HCT116 (cell line): Measurements from ENCODE around the gene GDPD5. TPM values are rescaled to one million over a fixed set of nuclear protein-coding genes. Genes with fewer than 3 reads are reported as not detected.

ENCODE experiments used
- ATAC-seq: fragments of 200-7000 bp; cut with Tn5 transposase; 2 replicates; pipeline ENCODE4 v1.9.1; 2020; ENCODE audit warnings: mild to moderate bottlenecking, moderate library complexity
- BruUV-seq: library from RNA; stranded (reverse); fragments of 400-500 nt; replicated peaks from 2 replicates; lab custom pipeline; 2021; lab: Mats Ljungman, UMichigan
- CTCF ChIA-PET: fragments of 300-600 bp; sonication (Branson Sonifier 250); formaldehyde crosslinking; loops from one replicate; lab custom pipeline; 2021; ENCODE audit warnings: antibody characterized with exemption; lab: Charles Lee
- POLR2A ChIA-PET: fragments of 300-600, 350-600 bp; sonication (Branson Sonifier 250); formaldehyde crosslinking; loops from one replicate; lab custom pipeline; 2021; ENCODE audit warnings: antibody characterized with exemption; lab: Charles Lee
- RAD21 ChIA-PET, 2 experiments: fragments of 300-600 bp; sonication (Branson Sonifier 250); formaldehyde crosslinking; loops; one replicate each; lab custom pipeline; 2023; ENCODE audit warnings: low total read pairs in 2 of 2; ENCODE audit not compliant: uncharacterized antibody in 2 of 2, unreplicated experiment in 2 of 2, low non-redundant PET in 1 of 2; lab: Charles Lee
- DNase-seq: peaks from one replicate; pipeline ENCODE4 v3.0.0-alpha.2; 2010; ENCODE audit warnings: low read depth, low spot score
- H2AFZ ChIP-seq: fragments of 200-600 bp; shearing (Covaris generic), sonication (generic); 2 replicates; pipeline ENCODE4 v1.6.1; 2017; ENCODE audit warnings: low read depth, mixed run types, mixed read lengths, antibody characterized with exemption, low read length; ENCODE audit not compliant: poor library complexity, severe bottlenecking
- H3K27ac ChIP-seq: 2 replicates; pipeline ENCODE4 v1.5.1; 2012; ENCODE audit warnings: low read depth, low read length
- H3K27me3 ChIP-seq: fragments of 200-600 bp; sonication (generic); 2 replicates; pipeline ENCODE4 v1.6.1; 2016; ENCODE audit warnings: mixed run types, low read length, mixed read lengths; ENCODE audit not compliant: insufficient read depth
- H3K36me3 ChIP-seq, 2 experiments: fragments of 200-500 bp in 1 of 2; fragments of 200-600 bp in 1 of 2; sonication (Bioruptor generic) in 1 of 2; sonication (generic) in 1 of 2; 2 replicates each; pipeline versions ENCODE4 v1.5.1 to v1.6.1; 2014 to 2016; ENCODE audit warnings: low read length in 2 of 2, inconsistent platforms in 1 of 2, mixed read lengths in 1 of 2, mixed run types in 1 of 2; ENCODE audit not compliant: insufficient read depth in 2 of 2, control insufficient read depth in 1 of 2
- H3K4me1 ChIP-seq, 2 experiments: fragments of 200-600 bp in 1 of 2; sonication (generic) in 1 of 2; 2 replicates each; pipeline versions ENCODE4 v1.5.1 to v1.6.1; 2012 to 2017; ENCODE audit warnings: low read length in 2 of 2, inconsistent platforms in 1 of 2, mild to moderate bottlenecking in 1 of 2, mixed read lengths in 1 of 2, mixed run types in 1 of 2, moderate library complexity in 1 of 2; ENCODE audit not compliant: insufficient read depth in 2 of 2, control insufficient read depth in 1 of 2
- H3K4me2 ChIP-seq: fragments of 200-600 bp; sonication (generic); 2 replicates; pipeline ENCODE4 v1.6.1; 2017; ENCODE audit warnings: mixed run types, low read length, mixed read lengths
- H3K4me3 ChIP-seq, 2 experiments: fragments of 200-600 bp in 1 of 2; sonication (generic) in 1 of 2; replicated peaks in 1 of 2; 2 replicates each; pipeline ENCODE4 v1.5.1; 2011 to 2016; ENCODE audit warnings: low read length in 2 of 2, control low read depth in 1 of 2, low read depth in 1 of 2, mild to moderate bottlenecking in 1 of 2, mixed read lengths in 1 of 2, mixed run types in 1 of 2
- H3K79me2 ChIP-seq: fragments of 200-600 bp; sonication (generic); 2 replicates; pipeline ENCODE4 v1.6.1; 2017; ENCODE audit warnings: mild to moderate bottlenecking, mixed run types, low read length, moderate library complexity, mixed read lengths; ENCODE audit not compliant: insufficient read depth
- H3K9ac ChIP-seq: fragments of 200-600 bp; sonication (generic); 2 replicates; pipeline ENCODE4 v1.6.1; 2016; ENCODE audit warnings: low read length, mixed read lengths
- H3K9me2 ChIP-seq: fragments of 200-600 bp; sonication (generic), shearing (Covaris generic); 2 replicates; pipeline ENCODE4 v1.6.1; 2017; ENCODE audit warnings: mixed run types, mild to moderate bottlenecking, moderate library complexity; ENCODE audit not compliant: insufficient read depth
- H3K9me3 ChIP-seq, 2 experiments: fragments of 200-500 bp in 1 of 2; fragments of 200-600 bp in 1 of 2; sonication (Bioruptor generic) in 1 of 2; sonication (generic) in 1 of 2; 2 replicates each; pipeline ENCODE4 v1.6.1; 2014 to 2017; ENCODE audit warnings: low read length in 2 of 2, mixed read lengths in 2 of 2, inconsistent platforms in 1 of 2, low read depth in 1 of 2, mild to moderate bottlenecking in 1 of 2, mixed run types in 1 of 2, moderate library complexity in 1 of 2; ENCODE audit not compliant: control insufficient read depth in 1 of 2, insufficient read depth in 1 of 2
- H4K20me1 ChIP-seq: fragments of 200-600 bp; sonication (generic), shearing (Covaris generic); 2 replicates; pipeline ENCODE4 v1.6.1; 2017; ENCODE audit warnings: mixed run types, mild to moderate bottlenecking, moderate library complexity; ENCODE audit not compliant: insufficient read depth
- ATF3 ChIP-seq: IDR thresholded peaks from 2 replicates; pipeline ENCODE4 v1.6.1; 2012
- CBX3 ChIP-seq: IDR thresholded peaks from 2 replicates; pipeline ENCODE4 v1.6.1; 2012; ENCODE audit warnings: low read depth
- CTCF ChIP-seq, 3 experiments: fragments of 200-600 bp in 1 of 3; sonication (generic) in 1 of 3; IDR thresholded peaks in 2 of 3; conservative IDR thresholded peaks in 1 of 3; 2 replicates each; pipeline ENCODE4 v1.5.1; 2012 to 2017; ENCODE audit warnings: low read depth in 2 of 3, low read length in 2 of 3, antibody characterized with exemption in 1 of 3, borderline replicate concordance in 1 of 3, control low read depth in 1 of 3, mild to moderate bottlenecking in 1 of 3, mixed read lengths in 1 of 3, mixed run types in 1 of 3, moderate library complexity in 1 of 3; ENCODE audit not compliant: insufficient read depth in 1 of 3
- EZH2 ChIP-seq: fragments of 200-600 bp; sonication (generic); IDR thresholded peaks from 2 replicates; pipeline ENCODE4 v1.6.1; 2017; ENCODE audit warnings: antibody characterized with exemption, mixed run types
- JUND ChIP-seq: IDR thresholded peaks from 2 replicates; pipeline ENCODE4 v1.6.1; 2012
- RAD21 ChIP-seq: IDR thresholded peaks from 2 replicates; pipeline ENCODE4 v1.6.1; 2012; ENCODE audit warnings: low read depth, mild to moderate bottlenecking
- ZNF274 ChIP-seq: fragments of 200-500 bp; sonication (Bioruptor generic); IDR thresholded peaks from 2 replicates; pipeline ENCODE4 v1.6.1; 2014; ENCODE audit warnings: mild to moderate bottlenecking, low read depth, low read length, inconsistent platforms
- intact Hi-C: fragments of 100-400 bp; cut with micrococcal nuclease; formaldehyde crosslinking; loops from 2 replicates; pipeline ENCODE4 v1.10.0; 2022
- total RNA-seq: library from RNA; stranded (reverse); gene quantifications from one replicate; pipeline ENCODE4 v1.2.1, GENCODE V29; 2021; ENCODE audit not compliant: unreplicated experiment

GDPD5 gene
- total RNA-seq, 1 experiment from 2014 or later, result 27.5 TPM

GRCh38 chr11:75527938-75528735, 2.4 kb upstream of the GDPD5 start:
- H3K4me3 ChIP-seq, result no peak overlapping the region
- ChIA-PET RAD21 (no interaction called here), POLR2A (no interaction called here), CTCF (interaction anchor here (0.7 kb wide), 1 partner anchor 48 kb away, joined by 3 read pairs; no protein-coding TSS in a partner anchor)
- H3K4me1 ChIP-seq, result peaks cover 7 to 34% of the 10 kb centered on the region in 2 experiments
- ATAC-seq, result no peak
- H3K27ac ChIP-seq, result no peak overlapping the region
- no TSS peak for BruUV-seq
- no peaks in the 10 kb centered on the region for H4K20me1 ChIP-seq
- no peak for DNase-seq
- no peak overlapping the region for H3K4me2 ChIP-seq
- TF ChIP-seq ATF3 (no peak), EZH2 (no peak), ZNF274 (no peak), RAD21 (no peak), JUND (no peak), CTCF (IDR thresholded peaks at IDR 0.05 in 2 of 3, conservative IDR thresholded peaks at IDR 0.05 in 1 of 3; ENCODE audit: borderline replicate concordance in 1 of 3, insufficient read depth in 1 of 3, low read depth in 2 of 3, low read length in 2 of 3) (no peak), CBX3 (no peak)
- no peaks in the 10 kb centered on the region for H3K27me3 ChIP-seq
- intact Hi-C loops, result no loop called here
- no peaks in the 10 kb centered on the region for H3K36me3 ChIP-seq
- H2AFZ ChIP-seq, result no peak overlapping the region
- no peaks in the 10 kb centered on the region for H3K9me3 ChIP-seq
- H3K9me2 ChIP-seq, result no peaks in the 10 kb centered on the region
- no peaks in the 10 kb centered on the region for H3K79me2 ChIP-seq
- no peak overlapping the region for H3K9ac ChIP-seq
